HL-60/S4 treated with retinoic acid at 250 ng/mL for 4 days and 3 days (cell line): ENCODE data around the gene RNF2.
"Not testable (repeated sequence)": the region's sequence is repeated elsewhere in the genome, so short reads cannot be mapped to it uniquely, and the experiment has no call there.

ENCODE experiments used
- in situ Hi-C: fragments of 300-500 bp; cut with MboI; formaldehyde crosslinking; loops from 2 replicates; pipeline ENCODE4 v1.7.0; 2022; ENCODE audit warnings: low sequenced_read_pairs

RNF2 gene

GRCh38 chr1:185044981-185045813 lies at the start of gene RNF2:
Gene RNF2, plus strand, starts transcription at chr1:185045558. Its CDS starts 41,996 bp downstream, at chr1:185087554.
- in situ Hi-C loops: no loop called here

- in situ Hi-C loops: loop anchor here (25.0 kb wide), 1 partner anchor 662 kb away; no protein-coding TSS in a partner anchor
These were observed 45.4 kb upstream of the RNF2 start for GRCh38 chr1:184999974-185000373.

GRCh38 chr1:185001312-185001880 lies 44.0 kb upstream of the RNF2 start:
- in situ Hi-C loops: not testable (repeated sequence)

GRCh38 chr1:185008838-185009237 lies 36.5 kb upstream of the RNF2 start:
- in situ Hi-C loops: no loop called here

GRCh38 chr1:185010361-185010760 lies 35.0 kb upstream of the RNF2 start:
- in situ Hi-C loops: no loop called here

GRCh38 chr1:185014941-185015340 lies 30.4 kb upstream of the RNF2 start:
- in situ Hi-C loops: no loop called here

- in situ Hi-C loops: no loop called here
These were observed 29.7 kb upstream of the RNF2 start for GRCh38 chr1:185015631-185016030.

GRCh38 chr1:185016880-185017279 lies 28.5 kb upstream of the RNF2 start:
- in situ Hi-C loops: no loop called here

GRCh38 chr1:185017338-185017737 lies 28.0 kb upstream of the RNF2 start:
- in situ Hi-C loops: no loop called here

GRCh38 chr1:185017966-185018365 lies 27.4 kb upstream of the RNF2 start:
- in situ Hi-C loops: no loop called here

GRCh38 chr1:185027252-185027882 lies 18.0 kb upstream of the RNF2 start:
- in situ Hi-C loops: no loop called here

- in situ Hi-C loops: no loop called here
These were observed 11.7 kb upstream of the RNF2 start for GRCh38 chr1:185033686-185034085.

GRCh38 chr1:185035258-185035657 lies 10.1 kb upstream of the RNF2 start:
- in situ Hi-C loops: no loop called here

GRCh38 chr1:185038813-185039376 lies 6.5 kb upstream of the RNF2 start:
- in situ Hi-C loops: no loop called here

GRCh38 chr1:185039726-185040407 lies 5.5 kb upstream of the RNF2 start:
- in situ Hi-C loops: no loop called here

- in situ Hi-C loops: no loop called here
These were observed 5.0 kb upstream of the RNF2 start for GRCh38 chr1:185040408-185040735.

GRCh38 chr1:185041742-185042141 lies 3.6 kb upstream of the RNF2 start:
- in situ Hi-C loops: no loop called here

- in situ Hi-C loops: no loop called here
These were observed 2.6 kb upstream of the RNF2 start for GRCh38 chr1:185042737-185043136.

- in situ Hi-C loops: no loop called here
These were observed 971 bp upstream of the RNF2 start for GRCh38 chr1:185044387-185044786.

- in situ Hi-C loops: no loop called here
These were observed 595 bp downstream of the RNF2 start for GRCh38 chr1:185045814-185046492.

- in situ Hi-C loops: no loop called here
These were observed 1.3 kb downstream of the RNF2 start for GRCh38 chr1:185046668-185047067.
